PC-9 (cell line): ENCODE measurements around the gene CAMK2N1. TPM values are rescaled to one million over a fixed set of nuclear protein-coding genes. Genes with fewer than 3 reads are reported as not detected.

ENCODE experiments used
- BruUV-seq: library from RNA; stranded (reverse); fragments of 400-500 nt; replicated peaks from 2 replicates; lab custom pipeline; 2021; lab: Mats Ljungman, UMichigan
- CTCF ChIA-PET: fragments of 300-600 bp; sonication (Branson Sonifier 250); formaldehyde crosslinking; loops from one replicate; lab custom pipeline; 2022; ENCODE audit warnings: antibody characterized with exemption; lab: Charles Lee
- POLR2A ChIA-PET: fragments of 300-600 bp; sonication (Branson Sonifier 250); formaldehyde crosslinking; loops from one replicate; lab custom pipeline; 2022; ENCODE audit warnings: antibody characterized with exemption; ENCODE audit not compliant: unreplicated experiment; lab: Charles Lee
- DNase-seq, 2 experiments: peaks; one replicate each; pipeline versions ENCODE4 v3.0.0 to v3.0.0-alpha.2; 2015 to 2022; ENCODE audit warnings: mixed read lengths in 1 of 2
- H2AFZ ChIP-seq: fragments of 200-600 bp; sonication (generic); 2 replicates; pipeline ENCODE4 v1.8.1; 2017; ENCODE audit warnings: antibody characterized with exemption
- H3F3A ChIP-seq: fragments of 200-600 bp; sonication (generic); 2 replicates; pipeline ENCODE4 v1.8.1; 2017; ENCODE audit warnings: antibody characterized with exemption, mild to moderate bottlenecking, low read depth; ENCODE audit not compliant: insufficient read depth
- H3K27ac ChIP-seq: fragments of 200-600 bp; sonication (generic); 2 replicates; pipeline ENCODE4 v1.6.1; 2016; ENCODE audit warnings: mixed run types
- H3K27me3 ChIP-seq: fragments of 200-600 bp; sonication (generic); 2 replicates; pipeline ENCODE4 v1.6.1; 2016; ENCODE audit warnings: low read depth, mixed run types; ENCODE audit not compliant: insufficient read depth
- H3K36me3 ChIP-seq: fragments of 200-600 bp; sonication (generic); 2 replicates; pipeline ENCODE4 v1.6.1; 2016; ENCODE audit warnings: low read depth, mixed run types
- H3K4me1 ChIP-seq: fragments of 200-600 bp; sonication (generic); replicated peaks from 2 replicates; pipeline ENCODE4 v1.6.1; 2016; ENCODE audit warnings: mixed run types; ENCODE audit not compliant: insufficient read depth
- H3K4me2 ChIP-seq: fragments of 200-600 bp; sonication (generic); 2 replicates; pipeline ENCODE4 v1.6.1; 2017; ENCODE audit warnings: mixed run types
- H3K4me3 ChIP-seq: fragments of 200-600 bp; sonication (generic); 2 replicates; pipeline ENCODE4 v1.6.1; 2016; ENCODE audit warnings: mixed run types
- H3K79me2 ChIP-seq: fragments of 200-600 bp; sonication (generic); 2 replicates; pipeline ENCODE4 v1.6.1; 2017; ENCODE audit warnings: low read depth, mixed run types
- H3K9me2 ChIP-seq: fragments of 200-600 bp; sonication (generic); 2 replicates; pipeline ENCODE4 v1.8.1; 2017; ENCODE audit warnings: mild to moderate bottlenecking; ENCODE audit not compliant: insufficient read depth
- H3K9me3 ChIP-seq: fragments of 200-600 bp; sonication (generic); 2 replicates; pipeline ENCODE4 v1.8.1; 2016; ENCODE audit warnings: low read depth; ENCODE audit not compliant: insufficient read depth
- H4K20me1 ChIP-seq: fragments of 200-600 bp; sonication (generic); 2 replicates; pipeline ENCODE4 v1.8.1; 2017; ENCODE audit not compliant: insufficient read depth
- CTCF ChIP-seq: fragments of 200-600 bp; sonication (generic); conservative IDR thresholded peaks from 2 replicates; pipeline ENCODE4 v1.6.1; 2017; ENCODE audit warnings: mixed run types, antibody characterized with exemption, mild to moderate bottlenecking, moderate library complexity
- EZH2 ChIP-seq: fragments of 200-600 bp; sonication (generic); IDR thresholded peaks from 2 replicates; pipeline ENCODE4 v1.8.0; 2017; ENCODE audit warnings: antibody characterized with exemption, low read depth
- intact Hi-C: fragments of 100-400 bp; cut with micrococcal nuclease; formaldehyde crosslinking; loops from one replicate; pipeline ENCODE4 v1.10.0; 2022; ENCODE audit not compliant: unreplicated experiment
- total RNA-seq: library from RNA; stranded (reverse); gene quantifications from 2 replicates; pipeline ENCODE4 v1.2.3, GENCODE V29; 2021

The CAMK2N1 gene
- total RNA-seq, 1 experiment from 2014 or later = 34.9 TPM

DNA sequence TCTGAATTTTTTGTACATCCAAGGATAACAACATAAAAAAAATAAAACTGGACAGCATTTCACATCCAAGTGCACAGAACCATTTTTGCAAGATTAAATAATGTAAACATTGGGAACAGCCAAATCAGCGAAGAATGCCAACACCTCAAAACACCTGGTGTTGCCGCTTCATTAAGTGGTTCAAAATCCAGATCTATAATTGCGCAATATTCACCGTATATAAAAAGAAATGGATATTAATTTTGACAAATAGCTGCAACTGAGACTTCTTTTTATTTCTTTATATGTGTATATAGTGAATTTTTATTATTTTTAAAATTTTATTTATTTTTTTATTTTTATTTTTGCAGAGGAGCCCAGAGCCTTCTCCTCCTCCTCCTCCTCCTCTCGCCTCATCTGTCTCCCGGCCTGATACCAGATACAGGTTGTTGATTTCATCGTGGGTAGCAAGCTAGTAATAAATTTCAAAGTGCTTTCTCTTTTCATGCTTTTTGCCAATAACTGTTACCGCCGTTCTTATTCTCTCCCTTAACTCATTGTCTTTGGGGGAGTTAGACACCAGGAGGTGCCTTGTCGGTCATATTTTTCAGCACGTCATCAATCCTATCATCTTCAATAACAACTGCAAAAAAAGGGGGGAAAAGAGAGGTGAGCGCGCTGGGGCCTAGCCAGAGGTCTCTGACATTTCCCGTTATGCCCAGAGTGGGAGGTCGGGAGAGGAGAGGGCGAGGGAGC, 2.7 kb downstream of the CAMK2N1 start:
- H3K27ac ChIP-seq = no peak overlapping the region
- H3F3A ChIP-seq = peaks cover 26% of the 10 kb centered on the region; the same call in 1 of the 2 replicates
- POLR2A ChIA-PET = interaction anchor here (0.6 kb wide), 1 partner anchor 27 kb away, joined by 3 read pairs; no protein-coding TSS in a partner anchor
- peak overlapping the region; percentile 87 for H3K4me3 ChIP-seq
- H2AFZ ChIP-seq = no peak overlapping the region
- H3K9me3 ChIP-seq = no peaks in the 10 kb centered on the region
- TF ChIP-seq EZH2 = no peak
- no peak for TF ChIP-seq CTCF
- BruUV-seq = no TSS peak
- no peak for DNase-seq
- H3K4me1 ChIP-seq = peaks cover 46% of the 10 kb centered on the region
- intact Hi-C loops = loop anchor here (5.0 kb wide), 1 partner anchor 106 kb away; no protein-coding TSS in a partner anchor
- H3K36me3 ChIP-seq = no peaks in the 10 kb centered on the region
- peak overlapping the region; percentile 92 for H3K4me2 ChIP-seq
- CTCF ChIA-PET = no interaction called here
- H3K79me2 ChIP-seq = peaks cover 40% of the 10 kb centered on the region
- peaks cover 5% of the 10 kb centered on the region; the same call in 1 of the 2 replicates for H4K20me1 ChIP-seq
- no peaks in the 10 kb centered on the region for H3K27me3 ChIP-seq
- H3K9me2 ChIP-seq = no peaks in the 10 kb centered on the region

- no peak for TF ChIP-seq EZH2
- TF ChIP-seq CTCF = no peak
- intact Hi-C loops = loop anchor here (5.0 kb wide), 1 partner anchor 105 kb away; no protein-coding TSS in a partner anchor
- no peak overlapping the region for H2AFZ ChIP-seq
- H3K4me1 ChIP-seq = peaks cover 48% of the 10 kb centered on the region
- no peaks in the 10 kb centered on the region for H3K36me3 ChIP-seq
- ChIA-PET CTCF (interaction anchor here (0.6 kb wide), 3 partner anchors 39 to 1059 kb away, joined by 3 to 5 read pairs (median 4); no protein-coding TSS in a partner anchor), POLR2A (interaction anchor here (0.6 to 0.7 kb wide), 5 partner anchors 8 to 269 kb away, joined by 3 to 45 read pairs (median 6); no protein-coding TSS in a partner anchor)
- no peaks in the 10 kb centered on the region for H3K27me3 ChIP-seq
- no TSS peak for BruUV-seq
- no peak for DNase-seq
- H3K27ac ChIP-seq = 0 out of 2 replicates have a peak overlapping the region, but pooled peaks have one; percentile 16
- peaks cover 15% of the 10 kb centered on the region; the same call in 1 of the 2 replicates for H3F3A ChIP-seq
- H3K9me3 ChIP-seq = no peaks in the 10 kb centered on the region
- H3K9me2 ChIP-seq = no peaks in the 10 kb centered on the region
- peaks cover 5% of the 10 kb centered on the region; the same call in 1 of the 2 replicates for H4K20me1 ChIP-seq
- peak overlapping the region; percentile 92 for H3K4me2 ChIP-seq
- H3K4me3 ChIP-seq = no peak overlapping the region; the same call in 1 of the 2 replicates
- H3K79me2 ChIP-seq = peaks cover 35% of the 10 kb centered on the region
These were observed 4.1 kb downstream of the CAMK2N1 start for GRCh38 chr1:20481643-20482498.
